ENCODE data around the gene CEP57L1. TPM values are rescaled to one million over a fixed set of nuclear protein-coding genes. Genes with fewer than 3 reads are reported as not detected.

Gene CEP57L1
- total RNA-seq, 1 experiment from 2014 or later, result 20.7 TPM

DNA sequence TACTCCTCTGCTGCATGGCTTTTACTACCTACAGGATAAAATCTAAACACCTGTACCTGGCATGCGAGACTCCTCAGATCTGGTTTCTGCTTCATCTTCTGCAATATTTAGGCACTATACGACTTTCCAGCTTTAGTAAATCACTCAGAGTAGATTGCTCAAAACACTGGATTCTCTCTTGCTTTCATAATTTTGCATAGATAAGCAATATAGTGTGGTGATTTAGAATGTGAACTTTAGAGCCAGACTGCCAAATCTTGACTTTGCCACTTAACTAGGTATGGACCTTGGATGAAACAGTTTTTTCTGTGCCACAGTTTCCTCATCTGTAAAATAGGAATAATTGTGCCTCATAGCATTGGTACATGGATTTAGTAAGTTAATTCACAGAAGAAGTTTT is 28.9 kb downstream of the CEP57L1 start (continued):
- TF ChIP-seq ZNF274 (IDR thresholded peaks at IDR 0.05; ENCODE audit: low read depth, low read length) (no peak), EGR1 (IDR thresholded peaks at IDR 0.05; ENCODE audit: low read depth) (no peak)

DNA sequence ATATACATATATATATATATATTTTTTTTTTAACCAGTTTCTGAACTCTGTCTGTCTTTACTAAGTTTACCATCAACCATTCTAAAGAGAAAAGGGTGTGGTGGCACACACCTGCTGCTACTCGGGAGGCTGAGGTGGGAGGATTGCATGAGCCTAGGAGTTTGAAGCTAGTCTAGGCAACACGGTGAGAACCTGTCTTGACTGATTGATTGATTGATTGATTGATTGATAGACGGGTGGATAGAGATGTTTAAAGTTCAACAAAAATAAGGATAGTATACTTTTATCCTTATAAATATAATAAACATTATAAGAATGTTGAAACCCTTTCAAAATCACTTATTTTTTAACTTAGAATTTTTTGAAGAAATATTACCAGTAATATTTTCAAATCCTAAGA is 30.2 kb downstream of the CEP57L1 start:
- H3K36me3 ChIP-seq (ENCODE audit: control insufficient read depth in 1 of 2, insufficient read depth in 2 of 2, low read length in 2 of 2), result no peaks in the 10 kb centered on the region
- intact Hi-C loops (cut with micrococcal nuclease), result no loop called here
- BruUV-seq (replicated peaks), result no TSS peak
- no peaks in the 10 kb centered on the region for H3K4me1 ChIP-seq (ENCODE audit: control insufficient read depth in 1 of 2, insufficient read depth in 2 of 2, low read length in 2 of 2)
- H3K79me2 ChIP-seq (ENCODE audit: insufficient read depth, low read length), result peaks cover 20% of the 10 kb centered on the region
- no peaks in the 10 kb centered on the region for H3K9me2 ChIP-seq (ENCODE audit: insufficient read depth)
- ATAC-seq (no peak), DNase-seq (ENCODE audit: low read depth, low spot score) (no peak)
- 0 out of 2 replicates have a peak, but pooled peaks cover 3% of the 10 kb centered on the region for H4K20me1 ChIP-seq (ENCODE audit: insufficient read depth)
- H3K9me3 ChIP-seq (ENCODE audit: control insufficient read depth in 1 of 2, insufficient read depth in 1 of 2, low read depth in 1 of 2, low read length in 2 of 2), result no peaks in the 10 kb centered on the region
- TF ChIP-seq RAD21 (IDR thresholded peaks at IDR 0.05; ENCODE audit: low read depth), result no peak
- TF ChIP-seq POLR2A (IDR thresholded peaks at IDR 0.05; ENCODE audit: borderline replicate concordance, extremely low read depth, insufficient read depth, insufficient read length), result no peak
- TF ChIP-seq EGR1 (IDR thresholded peaks at IDR 0.05; ENCODE audit: low read depth), result no peak
- TF ChIP-seq REST (IDR thresholded peaks at IDR 0.05; ENCODE audit: low read depth), result no peak
- no peak for TF ChIP-seq MAX (IDR thresholded peaks at IDR 0.05)
- TF ChIP-seq YY1 (IDR thresholded peaks at IDR 0.05; ENCODE audit: extremely low read depth, insufficient replicate concordance, low read depth, low read length), result no peak
- TF ChIP-seq EZH2 (IDR thresholded peaks at IDR 0.05), result no peak
- TF ChIP-seq SP1 (IDR thresholded peaks at IDR 0.05; ENCODE audit: low read depth), result no peak
- TF ChIP-seq POLR2AphosphoS5 (IDR thresholded peaks at IDR 0.05; ENCODE audit: low read depth, low read length), result no peak
- no peak for TF ChIP-seq ATF3 (IDR thresholded peaks at IDR 0.05)
- no peak for TF ChIP-seq CBX3 (IDR thresholded peaks at IDR 0.05; ENCODE audit: low read depth)
- TF ChIP-seq CTCF (IDR thresholded peaks at IDR 0.05 in 2 of 3, conservative IDR thresholded peaks at IDR 0.05 in 1 of 3; ENCODE audit: borderline replicate concordance in 1 of 3, insufficient read depth in 1 of 3, low read depth in 2 of 3, low read length in 2 of 3), result no peak
- no peak for TF ChIP-seq ZFX (IDR thresholded peaks at IDR 0.05)
- TF ChIP-seq JUND (IDR thresholded peaks at IDR 0.05), result no peak
- no peak overlapping the region for H3K4me2 ChIP-seq (ENCODE audit: low read length)
- ChIA-PET POLR2A (no interaction called here), CTCF (no interaction called here), RAD21 (ENCODE audit: low non-redundant PET in 1 of 2, low total read pairs in 2 of 2, uncharacterized antibody in 2 of 2, unreplicated experiment in 2 of 2) (no interaction called here)
- no peaks in the 10 kb centered on the region for H3K27me3 ChIP-seq (ENCODE audit: insufficient read depth, low read length)
- no peak overlapping the region for H3K27ac ChIP-seq (ENCODE audit: low read depth, low read length)
- H3K9ac ChIP-seq (ENCODE audit: low read length), result no peak overlapping the region
- H3K4me3 ChIP-seq (replicated peaks in 1 of 2; ENCODE audit: low read depth in 1 of 2, low read length in 2 of 2), result no peak overlapping the region
- no peak overlapping the region for H2AFZ ChIP-seq (ENCODE audit: low read depth, low read length, poor library complexity, severe bottlenecking)

Measured in HCT116 (cell line).